DOHH2 (cell line): ENCODE measurements around the gene PRRT2.
A peak's percentile ranks its signal among the peaks of the same experiment; 100 is the strongest.

Source experiments
- H3F3A ChIP-seq: fragments of 200-600 bp; sonication (generic), shearing (Covaris generic); 2 replicates; pipeline ENCODE4 v1.6.0; 2016; ENCODE audit warnings: antibody characterized with exemption, mild to moderate bottlenecking; ENCODE audit not compliant: control insufficient read depth, insufficient read depth
- H3K27ac ChIP-seq: fragments of 200-600 bp; sonication (generic); 2 replicates; pipeline ENCODE4 v1.5.1; 2014; ENCODE audit warnings: low read depth, mild to moderate bottlenecking, low read length, moderate library complexity
- H3K27me3 ChIP-seq: fragments of 200-600 bp; sonication (generic); 2 replicates; pipeline ENCODE4 v1.6.1; 2014; ENCODE audit warnings: mild to moderate bottlenecking, low read length, mixed read lengths; ENCODE audit not compliant: control insufficient read depth
- H3K36me3 ChIP-seq: fragments of 200-600 bp; sonication (generic); 2 replicates; pipeline ENCODE4 v1.6.1; 2014; ENCODE audit warnings: mild to moderate bottlenecking, low read length, moderate library complexity, mixed read lengths; ENCODE audit not compliant: control insufficient read depth
- H3K4me1 ChIP-seq: fragments of 200-600 bp; sonication (generic); 2 replicates; pipeline ENCODE4 v1.6.1; 2014; ENCODE audit warnings: mild to moderate bottlenecking, low read length, mixed read lengths; ENCODE audit not compliant: control insufficient read depth
- H3K4me2 ChIP-seq: fragments of 200-600 bp; sonication (generic); 2 replicates; pipeline ENCODE4 v1.6.0; 2014; ENCODE audit warnings: mild to moderate bottlenecking, low read length, moderate library complexity
- H3K4me3 ChIP-seq: fragments of 200-600 bp; sonication (generic); 2 replicates; pipeline ENCODE4 v1.5.1; 2014; ENCODE audit warnings: mild to moderate bottlenecking, low read length, mixed read lengths
- H3K79me2 ChIP-seq: fragments of 200-600 bp; sonication (generic); 2 replicates; pipeline ENCODE4 v1.6.1; 2014; ENCODE audit warnings: mild to moderate bottlenecking, low read length, mixed read lengths; ENCODE audit not compliant: control insufficient read depth
- H3K9me2 ChIP-seq: fragments of 200-600 bp; sonication (generic); replicated peaks from 2 replicates; pipeline ENCODE4 v1.6.1; 2014; ENCODE audit warnings: mild to moderate bottlenecking, low read length, mixed read lengths; ENCODE audit not compliant: control insufficient read depth
- H3K9me3 ChIP-seq: fragments of 200-600 bp; sonication (generic); 2 replicates; pipeline ENCODE4 v1.6.1; 2014; ENCODE audit warnings: antibody characterized with exemption, low read length, mixed read lengths; ENCODE audit not compliant: control insufficient read depth, insufficient read depth
- H4K20me1 ChIP-seq: fragments of 200-600 bp; sonication (generic); 2 replicates; pipeline ENCODE4 v1.6.0; 2014; ENCODE audit warnings: low read depth, mild to moderate bottlenecking, antibody characterized with exemption, low read length, moderate library complexity; ENCODE audit not compliant: control insufficient read depth, insufficient read depth
- CTCF ChIP-seq: fragments of 200-600 bp; sonication (generic); IDR thresholded peaks from one replicate; pipeline ENCODE4 v1.5.1; 2014; ENCODE audit warnings: antibody characterized with exemption, mild to moderate bottlenecking, low read depth, low read length; ENCODE audit not compliant: poor library complexity, severe bottlenecking
- EZH2phosphoT487 ChIP-seq: fragments of 200-600 bp; sonication (generic); IDR thresholded peaks from 2 replicates; pipeline ENCODE4 v1.6.1; 2017; ENCODE audit warnings: borderline replicate concordance, mild to moderate bottlenecking, antibody characterized with exemption, low read length, moderate library complexity, mixed read lengths

The PRRT2 gene

GRCh38 chr16:29811896-29812665 is at the start of gene PRRT2:
PRRT2 (plus strand) TSS chr16:29812193; CDS start chr16:29813055, 862 bp downstream.
- peaks cover 35% of the 10 kb centered on the region for H3K79me2 ChIP-seq
- peak within 1 kb of the TSS; percentile 7; the same call in 1 of the 2 replicates for H3K27ac ChIP-seq
- peak within 1 kb of the TSS; percentile 97 for H3K4me2 ChIP-seq
- peaks cover 13% of the 10 kb centered on the region for H3F3A ChIP-seq
- H3K36me3 ChIP-seq, result peaks cover 45% of the 10 kb centered on the region
- peaks cover 72% of the 10 kb centered on the region for H3K4me1 ChIP-seq
- no peaks in the 10 kb centered on the region for H3K9me2 ChIP-seq
- no peaks in the 10 kb centered on the region for H3K9me3 ChIP-seq
- peak within 1 kb of the TSS; percentile 97 for H3K4me3 ChIP-seq
- H3K27me3 ChIP-seq, result no peaks in the 10 kb centered on the region
- TF ChIP-seq EZH2phosphoT487 (no peak), CTCF (no peak)
- peaks cover 24% of the 10 kb centered on the region for H4K20me1 ChIP-seq

GRCh38 chr16:29763326-29763725 is 48.7 kb upstream of the PRRT2 start:
- TF ChIP-seq CTCF (no peak), EZH2phosphoT487 (no peak)

DNA sequence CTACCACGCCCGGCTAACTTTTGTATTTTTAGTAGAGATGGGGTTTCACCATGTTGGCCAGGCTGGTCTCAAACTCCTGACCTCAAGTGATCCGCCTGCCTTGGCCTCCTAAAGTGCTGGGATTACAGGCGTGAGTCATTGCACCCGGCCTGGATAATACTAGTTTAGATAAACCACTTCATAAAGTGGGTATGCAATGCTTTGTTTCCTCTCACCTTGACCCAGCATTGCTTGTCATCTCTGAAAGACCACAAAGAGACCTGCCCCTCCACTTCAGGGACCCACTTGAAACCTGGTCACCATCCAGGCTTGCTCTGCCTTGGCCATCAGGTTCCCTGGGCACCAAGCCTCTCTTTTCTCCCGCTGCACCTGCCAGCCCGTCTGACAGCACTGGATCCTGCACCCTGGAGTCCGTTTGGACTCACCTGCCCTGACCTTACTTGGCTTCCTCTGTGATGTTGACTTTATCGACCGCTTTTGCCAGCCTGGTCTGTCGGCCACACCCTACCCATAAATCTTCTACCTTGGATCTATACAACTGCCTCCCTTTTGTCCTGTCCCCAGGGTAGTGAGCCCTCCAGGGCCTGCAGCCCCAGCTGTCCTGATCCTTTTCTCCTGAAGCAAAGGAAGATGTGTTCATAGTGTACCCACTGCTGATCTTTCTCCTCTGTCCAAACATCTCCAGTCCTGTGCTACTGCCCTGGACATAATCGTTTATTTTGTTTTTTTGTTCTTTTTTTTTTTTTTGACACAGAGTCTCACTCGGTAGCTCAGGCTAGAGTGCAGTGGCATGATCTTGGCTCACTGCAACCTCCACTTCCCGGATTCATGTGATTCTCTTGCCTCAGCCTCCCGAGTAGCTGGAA is 46.6 kb upstream of the PRRT2 start:
- Histone ChIP-seq H3K79me2 (no peaks in the 10 kb centered on the region), H3K27me3 (peaks cover 10% of the 10 kb centered on the region), H4K20me1 (no peaks in the 10 kb centered on the region), H3K9me3 (no peaks in the 10 kb centered on the region), H3K27ac (no peak overlapping the region), H3K9me2 (no peaks in the 10 kb centered on the region), H3F3A (no peaks in the 10 kb centered on the region), H3K36me3 (no peaks in the 10 kb centered on the region), H3K4me1 (peaks cover 4% of the 10 kb centered on the region), H3K4me2 (no peak overlapping the region), H3K4me3 (no peak overlapping the region)
- TF ChIP-seq CTCF (no peak), EZH2phosphoT487 (no peak)

More at GRCh38 chr16:29763326-29763725, 48.7 kb upstream of the PRRT2 start:
- peaks cover 10% of the 10 kb centered on the region for H3K27me3 ChIP-seq
- no peaks in the 10 kb centered on the region for H3F3A ChIP-seq
- no peak overlapping the region for H3K4me2 ChIP-seq
- no peaks in the 10 kb centered on the region for H3K79me2 ChIP-seq
- H3K4me1 ChIP-seq, result peaks cover 4% of the 10 kb centered on the region
- no peak overlapping the region for H3K27ac ChIP-seq
- H3K9me3 ChIP-seq, result no peaks in the 10 kb centered on the region
- H3K4me3 ChIP-seq, result no peak overlapping the region
- no peaks in the 10 kb centered on the region for H3K9me2 ChIP-seq
- H4K20me1 ChIP-seq, result no peaks in the 10 kb centered on the region
- H3K36me3 ChIP-seq, result no peaks in the 10 kb centered on the region
